Esophagus squamous epithelium (tissue), 5 donors: ENCODE data around the gene KSR2. TPM values are rescaled to one million over a fixed set of nuclear protein-coding genes. Genes with fewer than 3 reads are reported as not detected.

Experiments
- DNase-seq: peaks from one replicate; lab custom pipeline; 2025; lab: John Stamatoyannopoulos, UW
- H3K27ac ChIP-seq, 4 donors: fragments of 200-600 bp; sonication (generic); one replicate each; pipeline ENCODE4 v1.5.1; 2016 to 2019; ENCODE audit warnings: mild to moderate bottlenecking in 1 of 4
- H3K27me3 ChIP-seq, 4 donors: fragments of 200-600 bp; sonication (generic); 1 replicate in 3 of 4; 2 replicates in 1 of 4; pipeline versions ENCODE4 v1.5.1 to v1.6.0; 2017 to 2021; ENCODE audit warnings: antibody characterized with exemption in 1 of 4
- H3K36me3 ChIP-seq, 3 donors: fragments of 200-600 bp; sonication (generic); one replicate each; pipeline ENCODE4 v1.5.1; 2016 to 2019
- H3K4me1 ChIP-seq, 3 donors: fragments of 200-600 bp; sonication (generic); one replicate each; pipeline ENCODE4 v1.5.1; 2017 to 2019
- H3K4me3 ChIP-seq, 4 donors: fragments of 200-600 bp; sonication (generic); 1 replicate in 3 of 4; 2 replicates in 1 of 4; pipeline ENCODE4 v1.5.1; 2016 to 2019; ENCODE audit warnings: mild to moderate bottlenecking in 2 of 4, moderate library complexity in 1 of 4
- H3K9me3 ChIP-seq, 3 donors: fragments of 200-600 bp; sonication (generic); one replicate each; pipeline ENCODE4 v1.5.1; 2016 to 2019
- POLR2A ChIP-seq, 4 donors: fragments of 450-650 bp; IDR thresholded peaks; one replicate each; pipeline ENCODE4 v1.6.1; 2017; ENCODE audit warnings: antibody characterized with exemption in 4 of 4, mild to moderate bottlenecking in 4 of 4, moderate library complexity in 3 of 4
- WGBS, 2 donors: methylation state at CpG; one replicate each; pipeline ENCODE4 v1.1.5; 2018; 5-methylcytosine and 5-hydroxymethylcytosine counted together
- intact Hi-C: fragments of 100-400 bp; cut with DNase I; formaldehyde crosslinking; loops from one replicate; pipeline ENCODE4 v1.15.0; 2022
- total RNA-seq, 4 donors: library from RNA; depleted of rRNA; stranded (reverse); fragments of >200 nt; gene quantifications; one replicate each; pipeline ENCODE4 v1.1.0, GENCODE V29; 2016
- TF ChIP-seq, protein P1 (sequence below), 6 experiments: fragments of 450-650 bp in 4 of 6; fragments of 200-600 bp in 2 of 6; sonication (generic) in 2 of 6; IDR thresholded peaks; one replicate each; pipeline ENCODE4 v1.5.1; 2016 to 2019; ENCODE audit warnings: antibody characterized with exemption in 6 of 6, mild to moderate bottlenecking in 4 of 6, moderate library complexity in 4 of 6
- donor health status: DM: yes; HTN: yes; CAD: no.

KSR2 gene
- total RNA-seq, 4 donors from 2014 or later: under 0.01 to 0.13 (median 0.03) TPM

DNA sequence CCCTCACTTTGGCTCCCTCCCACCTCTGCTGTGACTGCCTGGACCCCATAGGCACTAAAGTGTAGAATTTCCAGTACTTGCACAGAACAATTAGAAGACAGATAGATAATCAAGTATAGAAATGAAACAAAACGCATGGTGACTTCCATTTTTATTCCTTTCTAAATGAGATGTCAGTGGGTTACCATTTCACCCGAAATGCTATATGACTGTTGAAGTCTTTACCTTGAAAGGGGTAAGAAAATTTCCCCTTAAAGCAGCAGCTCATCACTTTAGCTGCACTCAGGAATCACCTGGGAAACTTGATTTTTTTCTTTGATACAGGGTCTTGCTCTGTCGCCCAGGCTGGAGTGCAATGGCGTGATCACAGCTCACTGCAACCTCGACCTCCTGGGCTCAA lies 12.5 kb upstream of the KSR2 start:
- Histone ChIP-seq H3K27ac (no peak overlapping the region), H3K36me3 (no peaks in the 10 kb centered on the region), H3K4me1 (peaks cover 0 to 2% (median 0%) of the 10 kb centered on the region in 3 donors), H3K4me3 (no peak overlapping the region), H3K9me3 (no peaks in the 10 kb centered on the region), H3K27me3 (peaks cover 0 to 35% (median 0%) of the 10 kb centered on the region in 4 donors)
- DNase-seq: no peak
- TF ChIP-seq, protein P1, sequence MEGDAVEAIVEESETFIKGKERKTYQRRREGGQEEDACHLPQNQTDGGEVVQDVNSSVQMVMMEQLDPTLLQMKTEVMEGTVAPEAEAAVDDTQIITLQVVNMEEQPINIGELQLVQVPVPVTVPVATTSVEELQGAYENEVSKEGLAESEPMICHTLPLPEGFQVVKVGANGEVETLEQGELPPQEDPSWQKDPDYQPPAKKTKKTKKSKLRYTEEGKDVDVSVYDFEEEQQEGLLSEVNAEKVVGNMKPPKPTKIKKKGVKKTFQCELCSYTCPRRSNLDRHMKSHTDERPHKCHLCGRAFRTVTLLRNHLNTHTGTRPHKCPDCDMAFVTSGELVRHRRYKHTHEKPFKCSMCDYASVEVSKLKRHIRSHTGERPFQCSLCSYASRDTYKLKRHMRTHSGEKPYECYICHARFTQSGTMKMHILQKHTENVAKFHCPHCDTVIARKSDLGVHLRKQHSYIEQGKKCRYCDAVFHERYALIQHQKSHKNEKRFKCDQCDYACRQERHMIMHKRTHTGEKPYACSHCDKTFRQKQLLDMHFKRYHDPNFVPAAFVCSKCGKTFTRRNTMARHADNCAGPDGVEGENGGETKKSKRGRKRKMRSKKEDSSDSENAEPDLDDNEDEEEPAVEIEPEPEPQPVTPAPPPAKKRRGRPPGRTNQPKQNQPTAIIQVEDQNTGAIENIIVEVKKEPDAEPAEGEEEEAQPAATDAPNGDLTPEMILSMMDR (IDR thresholded peaks at IDR 0.05): no peak
- no peak for TF ChIP-seq POLR2A (IDR thresholded peaks at IDR 0.05)
- 64 to 79% methylated on average over 5 of the region's 5 CpGs for WGBS, 2 donors
- intact Hi-C loops: no loop called here

DNA sequence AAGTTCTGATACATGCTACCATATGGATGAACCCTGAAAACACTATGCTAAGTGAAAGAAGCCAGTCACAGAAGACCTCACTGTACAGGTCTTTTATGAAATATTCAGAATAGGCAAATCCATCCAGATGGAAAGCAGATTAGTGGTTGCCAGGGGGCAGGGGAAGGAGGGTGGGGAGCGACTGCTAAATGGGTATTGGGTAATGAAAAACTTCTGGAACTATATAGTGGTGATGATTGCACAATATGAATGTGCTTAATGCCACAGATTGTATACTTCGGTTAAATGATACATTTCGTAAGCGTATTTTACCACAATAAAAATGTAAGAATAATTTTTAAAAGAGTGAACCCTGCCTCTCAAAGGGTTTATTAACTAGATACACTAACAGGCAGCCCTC lies 11.8 kb upstream of the KSR2 start:
- intact Hi-C loops: no loop called here
- peaks cover 0 to 29% (median 0%) of the 10 kb centered on the region in 4 donors for H3K27me3 ChIP-seq
- DNase-seq: no peak
- H3K36me3 ChIP-seq: no peaks in the 10 kb centered on the region
- H3K4me1 ChIP-seq: no peaks in the 10 kb centered on the region
- 57 to 68% methylated on average over 4 of the region's 4 CpGs for WGBS, 2 donors
- H3K4me3 ChIP-seq: no peak overlapping the region
- no peaks in the 10 kb centered on the region for H3K9me3 ChIP-seq
- no peak for TF ChIP-seq POLR2A (IDR thresholded peaks at IDR 0.05)
- TF ChIP-seq, protein P1 (IDR thresholded peaks at IDR 0.05): no peak
- no peak overlapping the region for H3K27ac ChIP-seq

DNA sequence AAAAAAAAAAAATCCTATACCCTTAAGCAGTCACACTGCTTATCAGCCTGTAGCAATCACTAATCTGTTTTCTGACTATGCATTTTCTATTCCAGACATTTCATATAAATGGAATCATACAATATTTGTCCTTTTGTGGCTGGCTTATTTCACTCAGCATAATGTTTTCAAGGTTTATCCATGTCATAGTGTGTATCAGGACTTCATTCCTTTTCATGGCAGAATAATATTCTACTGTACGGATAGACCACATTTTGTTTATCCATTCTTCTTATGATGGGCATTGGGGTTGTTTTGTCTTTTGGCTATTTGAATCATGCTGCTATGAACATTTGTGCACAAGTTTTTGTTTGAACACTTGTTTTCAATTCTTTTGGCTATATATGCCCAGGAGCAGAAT lies 8.6 kb upstream of the KSR2 start:
- 93% methylated on average over 1 of the region's 1 CpG for WGBS, 2 donors

DNA sequence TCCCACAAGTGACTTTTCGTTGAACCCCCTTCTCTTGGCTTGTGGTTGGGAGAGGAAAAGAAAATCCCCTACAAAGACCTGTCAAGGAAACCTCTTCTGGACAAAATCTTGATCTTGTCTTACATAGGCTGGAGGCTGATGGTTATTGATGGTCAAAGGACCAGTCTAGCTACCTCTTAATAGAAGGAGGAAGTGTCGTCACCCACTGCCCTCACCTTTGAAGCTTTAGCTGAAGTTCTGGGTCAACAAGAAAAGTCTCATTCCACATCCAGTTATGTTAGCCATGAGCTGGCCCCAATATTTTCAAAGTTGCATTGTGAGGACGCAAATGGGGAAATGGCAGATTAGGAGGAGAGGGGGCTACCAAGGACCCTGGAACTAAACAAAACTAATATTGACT lies 6.2 kb upstream of the KSR2 start:
- H3K4me3 ChIP-seq: no peak overlapping the region
- intact Hi-C loops: no loop called here
- no peaks in the 10 kb centered on the region for H3K4me1 ChIP-seq
- 67 to 93% methylated on average over 3 of the region's 3 CpGs for WGBS, 2 donors
- TF ChIP-seq, protein P1 (IDR thresholded peaks at IDR 0.05): no peak
- TF ChIP-seq POLR2A (IDR thresholded peaks at IDR 0.05): no peak
- peaks cover 0 to 33% (median 0%) of the 10 kb centered on the region in 4 donors for H3K27me3 ChIP-seq
- H3K36me3 ChIP-seq: no peaks in the 10 kb centered on the region
- no peak overlapping the region for H3K27ac ChIP-seq
- peaks cover 0 to 7% (median 4%) of the 10 kb centered on the region in 3 donors for H3K9me3 ChIP-seq
- DNase-seq: no peak

More for the DNA sequence above, 8.6 kb upstream of the KSR2 start:
- intact Hi-C loops: no loop called here
- H3K27me3 ChIP-seq: peaks cover 0 to 34% (median 0%) of the 10 kb centered on the region in 4 donors
- DNase-seq: no peak
- no peaks in the 10 kb centered on the region for H3K4me1 ChIP-seq
- H3K9me3 ChIP-seq: no peaks in the 10 kb centered on the region
- H3K4me3 ChIP-seq: no peak overlapping the region
- H3K27ac ChIP-seq: no peak overlapping the region
- TF ChIP-seq POLR2A (IDR thresholded peaks at IDR 0.05): no peak
- TF ChIP-seq, protein P1 (IDR thresholded peaks at IDR 0.05): no peak
- H3K36me3 ChIP-seq: no peaks in the 10 kb centered on the region

DNA sequence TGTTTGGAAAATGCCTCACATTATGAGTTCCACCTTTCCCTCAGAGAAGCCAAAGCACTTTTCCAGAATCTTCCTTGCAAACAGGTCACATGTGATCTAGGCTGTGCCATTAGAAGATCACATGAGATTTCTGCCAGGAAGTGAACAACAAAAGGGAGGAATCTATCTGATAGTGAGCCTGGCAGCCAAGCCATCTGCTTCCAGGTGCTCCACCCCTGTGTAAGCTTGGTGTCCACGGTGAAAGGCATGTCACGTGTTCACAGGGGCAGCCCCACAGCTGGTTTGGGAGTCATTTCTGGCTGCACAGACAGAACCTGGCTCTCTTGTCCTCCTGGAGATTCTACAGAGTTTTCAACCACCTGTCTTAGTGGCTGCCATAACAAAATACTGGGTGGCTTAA lies 3.5 kb upstream of the KSR2 start:
- peaks cover 0 to 7% (median 4%) of the 10 kb centered on the region in 3 donors for H3K9me3 ChIP-seq
- no peak overlapping the region for H3K27ac ChIP-seq
- peaks cover 0 to 51% (median under 1%) of the 10 kb centered on the region in 4 donors for H3K27me3 ChIP-seq
- no peak for DNase-seq
- TF ChIP-seq, protein P1 (IDR thresholded peaks at IDR 0.05): no peak
- no peak for TF ChIP-seq POLR2A (IDR thresholded peaks at IDR 0.05)
- no peaks in the 10 kb centered on the region for H3K36me3 ChIP-seq
- H3K4me3 ChIP-seq: no peak overlapping the region
- H3K4me1 ChIP-seq: peaks cover 0 to 17% (median 4%) of the 10 kb centered on the region in 3 donors
- intact Hi-C loops: no loop called here
- WGBS, 2 donors: 17 to 50% methylated on average over 1 of the region's 2 CpGs
